Neuronal stem cell (in vitro differentiated cells): ENCODE data around the gene CHKA.

Experiments
- DNase-seq: peaks from one replicate; pipeline ENCODE4 v3.0.0-alpha.2; 2013; ENCODE audit warnings: low spot score
- H2AFZ ChIP-seq: one replicate; pipeline ENCODE4 v1.6.1; 2013; ENCODE audit warnings: mild to moderate bottlenecking, low read length, inconsistent platforms
- H2AK5ac ChIP-seq: 2 replicates; pipeline ENCODE4 v1.6.1; 2013; ENCODE audit warnings: low read depth, mild to moderate bottlenecking, inconsistent platforms, low read length, moderate library complexity, mixed read lengths
- H2BK120ac ChIP-seq: 2 replicates; pipeline ENCODE4 v1.6.1; 2013; ENCODE audit warnings: low read depth, mild to moderate bottlenecking, inconsistent platforms, low read length, moderate library complexity, mixed read lengths
- H2BK12ac ChIP-seq: one replicate; pipeline ENCODE4 v1.6.1; 2013; ENCODE audit warnings: low read length, inconsistent platforms
- H2BK15ac ChIP-seq: 2 replicates; pipeline ENCODE4 v1.6.1; 2013; ENCODE audit warnings: mild to moderate bottlenecking, low read length, inconsistent platforms, mixed read lengths
- H2BK5ac ChIP-seq: one replicate; pipeline ENCODE4 v1.6.1; 2013; ENCODE audit warnings: inconsistent platforms, mild to moderate bottlenecking, low read length, moderate library complexity
- H3K14ac ChIP-seq: one replicate; pipeline ENCODE4 v1.6.1; 2013; ENCODE audit warnings: low read length, inconsistent platforms
- H3K18ac ChIP-seq: 2 replicates; pipeline ENCODE4 v1.6.1; 2013; ENCODE audit warnings: low read length, inconsistent platforms
- H3K23ac ChIP-seq: 2 replicates; pipeline ENCODE4 v1.6.1; 2013; ENCODE audit warnings: low read depth, mild to moderate bottlenecking, mixed read lengths, low read length, inconsistent platforms; ENCODE audit not compliant: poor library complexity
- H3K27ac ChIP-seq: replicated peaks from 3 replicates; pipeline ENCODE4 v1.5.1; 2013; ENCODE audit warnings: low read length, inconsistent platforms
- H3K27me3 ChIP-seq, 3 experiments: 2 replicates each; pipeline ENCODE4 v1.6.1; 2013; ENCODE audit warnings: low read length in 3 of 3, mild to moderate bottlenecking in 2 of 3, inconsistent platforms in 1 of 3, low read depth in 1 of 3, mixed read lengths in 1 of 3, moderate library complexity in 1 of 3; ENCODE audit not compliant: control insufficient read depth in 3 of 3, insufficient read depth in 3 of 3
- H3K36me3 ChIP-seq, 2 donors: replicated peaks in 1 of 2; 2 replicates each; pipeline ENCODE4 v1.6.1; 2013; ENCODE audit warnings: low read length in 2 of 2; ENCODE audit not compliant: control insufficient read depth in 2 of 2, insufficient read depth in 2 of 2
- H3K4ac ChIP-seq: 2 replicates; pipeline ENCODE4 v1.6.1; 2013; ENCODE audit warnings: inconsistent platforms, mild to moderate bottlenecking, low read length, moderate library complexity
- H3K4me1 ChIP-seq, 2 donors: 1 replicate in 1 of 2; 2 replicates in 1 of 2; pipeline ENCODE4 v1.6.1; 2013; ENCODE audit warnings: low read length in 2 of 2, low read depth in 1 of 2; ENCODE audit not compliant: control insufficient read depth in 2 of 2, insufficient read depth in 1 of 2
- H3K4me2 ChIP-seq: one replicate; pipeline ENCODE4 v1.6.1; 2013; ENCODE audit warnings: mild to moderate bottlenecking, low read length, inconsistent platforms; ENCODE audit not compliant: insufficient read depth, poor library complexity, severe bottlenecking
- H3K4me3 ChIP-seq, 2 donors: 2 replicates each; pipeline ENCODE4 v1.5.1; 2013; ENCODE audit warnings: low read length in 2 of 2, mild to moderate bottlenecking in 2 of 2, inconsistent platforms in 1 of 2, moderate library complexity in 1 of 2
- H3K79me1 ChIP-seq: one replicate; pipeline ENCODE4 v1.6.1; 2013; ENCODE audit warnings: low read depth, mild to moderate bottlenecking, inconsistent platforms, low read length, moderate library complexity
- H3K9ac ChIP-seq: one replicate; pipeline ENCODE4 v1.6.1; 2013; ENCODE audit warnings: mild to moderate bottlenecking, low read depth, low read length, inconsistent platforms; ENCODE audit not compliant: poor library complexity
- H3K9me3 ChIP-seq, 2 donors: replicated peaks in 1 of 2; 2 replicates each; pipeline versions ENCODE3 to v1.6.1; 2013; ENCODE audit warnings: low read length in 2 of 2, mild to moderate bottlenecking in 2 of 2, inconsistent platforms in 1 of 2, low read depth in 1 of 2, mixed read lengths in 1 of 2, moderate library complexity in 1 of 2; ENCODE audit not compliant: control insufficient read depth in 2 of 2, insufficient read depth in 1 of 2
- H4K8ac ChIP-seq: one replicate; pipeline ENCODE4 v1.6.1; 2013; ENCODE audit warnings: low read depth, mild to moderate bottlenecking, inconsistent platforms, low read length, moderate library complexity
- H4K91ac ChIP-seq: one replicate; pipeline ENCODE4 v1.6.1; 2013; ENCODE audit warnings: low read length, low read depth, mild to moderate bottlenecking, inconsistent platforms; ENCODE audit not compliant: poor library complexity
- WGBS, 2 donors: extraction: QIAGEN DNeasy Blood & Tissue Kit; methylation state at CpG; one replicate each; pipeline ENCODE4 v1.1.7; 2013; ENCODE audit warnings: missing lambda C conversion rate in 2 of 2, mixed read lengths in 1 of 2; ENCODE audit not compliant: insufficient read length in 2 of 2, insufficient replicate concordance in 1 of 2; ENCODE audit errors: extremely low coverage in 2 of 2; 5-methylcytosine and 5-hydroxymethylcytosine counted together

The CHKA gene

GRCh38 chr11:68015467-68015866 lies 105.7 kb downstream of the CHKA start:
- no peak overlapping the region for H2BK12ac ChIP-seq
- no peak overlapping the region for H3K4me3 ChIP-seq
- DNase-seq, result no peak
- H2AFZ ChIP-seq, result no peak overlapping the region
- H2BK5ac ChIP-seq, result peak overlapping the region; percentile 77
- H3K27me3 ChIP-seq, result no peaks in the 10 kb centered on the region
- no peak overlapping the region for H3K4me2 ChIP-seq
- H3K18ac ChIP-seq, result peak overlapping the region; percentile 86
- peak overlapping the region; percentile 91 for H2AK5ac ChIP-seq
- peaks cover 7 to 63% of the 10 kb centered on the region in 2 donors for H3K4me1 ChIP-seq
- peaks cover 2% of the 10 kb centered on the region for H3K79me1 ChIP-seq
- no CpG with 5 or more reads among the region's 8 CpGs for WGBS, 2 donors
- H4K91ac ChIP-seq, result no peak overlapping the region
- H3K14ac ChIP-seq, result no peak overlapping the region
- H2BK15ac ChIP-seq, result no peak overlapping the region
- peak overlapping the region; percentile 86 for H3K23ac ChIP-seq
- no peaks in the 10 kb centered on the region for H3K9me3 ChIP-seq
- no peak overlapping the region for H3K27ac ChIP-seq
- H3K4ac ChIP-seq, result no peak overlapping the region
- no peak overlapping the region for H3K9ac ChIP-seq
- H4K8ac ChIP-seq, result no peak overlapping the region
- no peaks in the 10 kb centered on the region for H3K36me3 ChIP-seq
- no peak overlapping the region for H2BK120ac ChIP-seq

- Histone ChIP-seq H3K4me2 (no peak overlapping the region), H3K79me1 (peaks cover 2% of the 10 kb centered on the region), H3K4me3 (no peak overlapping the region), H3K4ac (peak overlapping the region; percentile 12), H3K23ac (peak overlapping the region; percentile 86), H3K4me1 (peaks cover 12 to 67% of the 10 kb centered on the region in 2 donors), H3K27ac (no peak overlapping the region), H3K18ac (peak overlapping the region; percentile 86), H4K8ac (no peak overlapping the region), H3K36me3 (no peaks in the 10 kb centered on the region), H3K9ac (no peak overlapping the region), H2AK5ac (peak overlapping the region; percentile 91), H2BK120ac (no peak overlapping the region), H3K14ac (no peak overlapping the region), H3K27me3 (no peaks in the 10 kb centered on the region), H3K9me3 (no peaks in the 10 kb centered on the region), H2BK15ac (peak overlapping the region; percentile 93), H2BK5ac (peak overlapping the region; percentile 77), H2AFZ (no peak overlapping the region), H2BK12ac (peak overlapping the region; percentile 75), H4K91ac (no peak overlapping the region)
- no peak for DNase-seq
- WGBS, 2 donors, result no CpG with 5 or more reads among the region's 19 CpGs
Measured at GRCh38 chr11:68014947-68015447, 106.2 kb downstream of the CHKA start.

- Histone ChIP-seq H2BK120ac (no peak overlapping the region), H3K9me3 (no peaks in the 10 kb centered on the region), H3K9ac (no peak overlapping the region), H3K4ac (peak overlapping the region; percentile 12), H2AK5ac (peak overlapping the region; percentile 91), H3K14ac (no peak overlapping the region), H3K27ac (no peak overlapping the region), H4K91ac (no peak overlapping the region), H3K4me1 (peaks cover 13 to 69% of the 10 kb centered on the region in 2 donors), H2BK5ac (peak overlapping the region; percentile 77), H4K8ac (no peak overlapping the region), H3K4me2 (no peak overlapping the region), H2BK15ac (peak overlapping the region; percentile 93), H3K18ac (peak overlapping the region; percentile 86), H2BK12ac (peak overlapping the region; percentile 75), H3K36me3 (no peaks in the 10 kb centered on the region), H2AFZ (no peak overlapping the region), H3K79me1 (no peaks in the 10 kb centered on the region), H3K23ac (peak overlapping the region; percentile 58), H3K4me3 (no peak overlapping the region), H3K27me3 (no peaks in the 10 kb centered on the region)
- no CpG with 5 or more reads among the region's 16 CpGs for WGBS, 2 donors
- no peak for DNase-seq
Measured at GRCh38 chr11:68014157-68014946, 106.8 kb downstream of the CHKA start.

DNA sequence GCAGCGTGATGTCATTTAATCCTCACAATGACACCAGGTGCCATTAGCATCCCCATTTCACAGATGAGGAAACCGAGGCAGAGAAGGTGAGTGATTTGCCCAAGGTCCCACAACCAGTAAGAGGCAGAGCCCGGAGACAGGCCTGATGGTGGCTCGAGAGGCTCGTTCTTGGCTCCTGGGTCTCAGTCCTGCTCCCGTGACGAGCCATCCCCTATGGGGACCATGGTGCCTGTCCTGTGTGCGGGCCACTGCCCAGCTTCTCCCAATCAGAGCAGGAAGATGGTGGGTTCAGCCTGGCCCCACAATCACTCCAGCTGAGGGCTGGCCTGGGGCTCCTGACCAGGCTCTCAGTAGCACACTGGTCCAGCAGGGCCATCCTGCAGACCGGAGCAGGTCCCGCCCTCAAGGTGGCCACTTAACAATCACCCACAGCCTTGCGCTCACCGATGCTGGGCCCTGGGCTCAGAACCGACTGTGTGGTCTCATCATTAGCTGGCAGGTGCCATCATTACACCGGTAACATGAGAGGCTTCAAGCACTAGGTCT lies 107.5 kb downstream of the CHKA start:
- no CpG with 5 or more reads among the region's 14 CpGs for WGBS, 2 donors
- Histone ChIP-seq H2BK15ac (peak overlapping the region; percentile 93), H3K9ac (no peak overlapping the region), H2AK5ac (peak overlapping the region; percentile 91), H3K4me3 (no peak overlapping the region), H3K36me3 (no peaks in the 10 kb centered on the region), H3K4ac (no peak overlapping the region), H2BK120ac (no peak overlapping the region), H2BK5ac (peak overlapping the region; percentile 77), H3K79me1 (no peaks in the 10 kb centered on the region), H2AFZ (no peak overlapping the region), H3K23ac (peak overlapping the region; percentile 58), H3K9me3 (no peaks in the 10 kb centered on the region), H3K14ac (no peak overlapping the region), H3K4me2 (no peak overlapping the region), H4K91ac (no peak overlapping the region), H4K8ac (no peak overlapping the region), H3K4me1 (peaks cover 13 to 69% of the 10 kb centered on the region in 2 donors), H2BK12ac (no peak overlapping the region), H3K27ac (no peak overlapping the region), H3K18ac (no peak overlapping the region), H3K27me3 (no peaks in the 10 kb centered on the region)
- DNase-seq, result no peak
